H9 (cell line): ENCODE measurements around the gene STXBP6. TPM values are rescaled to one million over a fixed set of nuclear protein-coding genes. Genes with fewer than 3 reads are reported as not detected.

Experiments used
- DNase-seq: peaks from one replicate; pipeline ENCODE4 v3.0.0-alpha.2; 2017
- H2AFZ ChIP-seq: one replicate; pipeline ENCODE4 v1.6.1; 2013; ENCODE audit warnings: mild to moderate bottlenecking, low read length, control low read depth, moderate library complexity
- H2AK5ac ChIP-seq: 2 replicates; pipeline ENCODE4 v1.6.1; 2013; ENCODE audit warnings: low read length, control low read depth, mixed read lengths; ENCODE audit not compliant: insufficient read length
- H2BK120ac ChIP-seq: one replicate; pipeline ENCODE4 v1.6.1; 2013; ENCODE audit warnings: low read depth, mild to moderate bottlenecking, low read length, control low read depth, inconsistent platforms; ENCODE audit not compliant: poor library complexity, severe bottlenecking
- H2BK12ac ChIP-seq: 2 replicates; pipeline ENCODE4 v1.6.1; 2013; ENCODE audit warnings: low read length, control low read depth, mixed read lengths, low read depth; ENCODE audit not compliant: insufficient read length
- H2BK15ac ChIP-seq: 2 replicates; pipeline ENCODE4 v1.6.1; 2013; ENCODE audit warnings: low read depth, low read length, control low read depth
- H2BK20ac ChIP-seq: one replicate; pipeline ENCODE4 v1.6.1; 2013; ENCODE audit warnings: low read depth, mild to moderate bottlenecking, low read length, control low read depth, inconsistent platforms; ENCODE audit not compliant: poor library complexity, severe bottlenecking
- H2BK5ac ChIP-seq: 2 replicates; pipeline ENCODE4 v1.6.1; 2013; ENCODE audit warnings: low read length, control low read depth, mixed read lengths; ENCODE audit not compliant: insufficient read length
- H3K14ac ChIP-seq: 2 replicates; pipeline ENCODE4 v1.6.1; 2013; ENCODE audit warnings: low read length, control low read depth; ENCODE audit not compliant: insufficient read depth
- H3K18ac ChIP-seq: 2 replicates; pipeline ENCODE4 v1.6.1; 2013; ENCODE audit warnings: low read depth, mild to moderate bottlenecking, mixed read lengths, low read length, control low read depth; ENCODE audit not compliant: insufficient read length
- H3K23ac ChIP-seq: 2 replicates; pipeline ENCODE4 v1.6.1; 2013; ENCODE audit warnings: low read length, control low read depth, mixed read lengths, low read depth; ENCODE audit not compliant: insufficient read length
- H3K23me2 ChIP-seq: 2 replicates; pipeline ENCODE4 v1.6.1; 2013; ENCODE audit warnings: low read depth, mild to moderate bottlenecking, mixed read lengths, low read length, control low read depth; ENCODE audit not compliant: insufficient read length, poor library complexity, severe bottlenecking
- H3K27ac ChIP-seq: 2 replicates; pipeline ENCODE4 v1.5.1; 2013; ENCODE audit warnings: low read length, control low read depth, mixed read lengths, low read depth; ENCODE audit not compliant: insufficient read length
- H3K27me3 ChIP-seq: 2 replicates; pipeline ENCODE4 v1.6.1; 2013; ENCODE audit warnings: low read length, control low read depth, inconsistent platforms; ENCODE audit not compliant: insufficient read depth
- H3K4ac ChIP-seq: 2 replicates; pipeline ENCODE4 v1.6.1; 2013; ENCODE audit warnings: low read depth, mild to moderate bottlenecking, control low read depth, inconsistent platforms, low read length, moderate library complexity
- H3K4me1 ChIP-seq: 2 replicates; pipeline ENCODE4 v1.6.1; 2013; ENCODE audit warnings: low read length, control low read depth, inconsistent platforms; ENCODE audit not compliant: insufficient read depth
- H3K4me2 ChIP-seq: 2 replicates; pipeline ENCODE4 v1.6.1; 2013; ENCODE audit warnings: low read length, control low read depth, mixed read lengths; ENCODE audit not compliant: insufficient read length, insufficient read depth
- H3K56ac ChIP-seq: 2 replicates; pipeline ENCODE4 v1.6.1; 2013; ENCODE audit warnings: low read depth, mild to moderate bottlenecking, mixed read lengths, low read length, control low read depth; ENCODE audit not compliant: insufficient read length
- H3K79me1 ChIP-seq: 2 replicates; pipeline ENCODE4 v1.6.1; 2013; ENCODE audit warnings: low read depth, mild to moderate bottlenecking, moderate library complexity, low read length, control low read depth, inconsistent platforms; ENCODE audit not compliant: insufficient read depth, poor library complexity, severe bottlenecking
- H3K79me2 ChIP-seq: 2 replicates; pipeline ENCODE4 v1.6.1; 2013; ENCODE audit warnings: low read length, control low read depth, inconsistent platforms; ENCODE audit not compliant: insufficient read depth
- H3K9ac ChIP-seq: 2 replicates; pipeline ENCODE4 v1.6.1; 2013; ENCODE audit warnings: low read length, control low read depth, mixed read lengths; ENCODE audit not compliant: insufficient read length; ENCODE audit errors: extremely low read depth
- H3K9me3 ChIP-seq: one replicate; pipeline ENCODE4 v1.6.1; 2013; ENCODE audit warnings: low read depth, low read length, inconsistent platforms; ENCODE audit not compliant: control insufficient read depth
- H3T11ph ChIP-seq: one replicate; pipeline ENCODE4 v1.6.1; 2013; ENCODE audit warnings: mild to moderate bottlenecking, low read length, control low read depth, inconsistent platforms
- H4K20me1 ChIP-seq: one replicate; pipeline ENCODE4 v1.6.1; 2013; ENCODE audit not compliant: control insufficient read depth, insufficient read length, insufficient read depth
- H4K5ac ChIP-seq: 2 replicates; pipeline ENCODE4 v1.6.1; 2013; ENCODE audit warnings: low read depth, mild to moderate bottlenecking, mixed read lengths, low read length, control low read depth; ENCODE audit not compliant: insufficient read length
- H4K8ac ChIP-seq: replicated peaks from 2 replicates; pipeline ENCODE4 v1.6.1; 2013; ENCODE audit warnings: low read length, control low read depth, mixed read lengths, low read depth; ENCODE audit not compliant: insufficient read length
- H4K91ac ChIP-seq: 2 replicates; pipeline ENCODE4 v1.6.1; 2013; ENCODE audit warnings: low read depth, mild to moderate bottlenecking, moderate library complexity, mixed read lengths, low read length, control low read depth; ENCODE audit not compliant: insufficient read length
- H3K27ac Mint-ChIP-seq, 3 experiments: 2 replicates in 2 of 3; 3 replicates in 1 of 3; pipeline ENCODE4 v1.8.0; 2020 to 2021; ENCODE audit warnings: mixed read lengths in 3 of 3, mild to moderate bottlenecking in 1 of 3, moderate library complexity in 1 of 3
- H3K27me3 Mint-ChIP-seq: 2 replicates; pipeline ENCODE4 v1.8.0; 2021; ENCODE audit warnings: low read depth, mild to moderate bottlenecking, moderate library complexity, mixed read lengths
- H3K36me3 Mint-ChIP-seq, 3 experiments: 2 replicates in 2 of 3; 3 replicates in 1 of 3; pipeline ENCODE4 v1.8.0; 2020 to 2021; ENCODE audit warnings: low read depth in 3 of 3, mixed read lengths in 3 of 3; ENCODE audit not compliant: insufficient read depth in 1 of 3
- H3K4me1 Mint-ChIP-seq, 2 experiments: 2 replicates each; pipeline ENCODE4 v1.8.0; 2020; ENCODE audit warnings: mixed read lengths in 2 of 2
- H3K4me3 Mint-ChIP-seq, 2 experiments: 2 replicates in 1 of 2; 3 replicates in 1 of 2; pipeline ENCODE4 v1.8.0; 2020 to 2021; ENCODE audit warnings: mild to moderate bottlenecking in 2 of 2, mixed read lengths in 2 of 2, moderate library complexity in 1 of 2
- H3K9me3 Mint-ChIP-seq, 2 experiments: 2 replicates in 1 of 2; 3 replicates in 1 of 2; pipeline ENCODE4 v1.8.0; 2020; ENCODE audit warnings: mild to moderate bottlenecking in 2 of 2, mixed read lengths in 2 of 2, moderate library complexity in 1 of 2
- CTCF ChIP-seq: fragments of 200-600 bp; sonication (generic); conservative IDR thresholded peaks from 3 replicates; pipeline ENCODE4 v1.8.0; 2021; ENCODE audit warnings: antibody characterized with exemption, mild to moderate bottlenecking
- WGBS: extraction: QIAGEN DNeasy Blood & Tissue Kit; methylation state at CpG from one replicate; pipeline ENCODE4 v1.1.7; 2013; ENCODE audit warnings: missing lambda C conversion rate, low lambda C conversion rate, mixed read lengths; ENCODE audit not compliant: insufficient read length; ENCODE audit errors: extremely low coverage; 5-methylcytosine and 5-hydroxymethylcytosine counted together
- total RNA-seq: library from RNA; stranded (reverse); gene quantifications from 2 replicates; pipeline ENCODE4 v1.2.1, GENCODE V29; 2021

The STXBP6 gene
- total RNA-seq, 1 experiment from 2014 or later = 3.6 TPM

GRCh38 chr14:24815543-24815942 is 234.4 kb downstream of the STXBP6 start:
- H2BK20ac ChIP-seq = no peak overlapping the region
- no peak overlapping the region for H3K23ac ChIP-seq
- no peak overlapping the region for H2BK15ac ChIP-seq
- Mint-ChIP-seq H3K27me3 (no peaks in the 10 kb centered on the region), H3K27ac (peak overlapping the region in 2 of 3 experiments; percentile 51 to 71; a peak in 2 of 7 replicates), H3K4me3 (no peak overlapping the region), H3K36me3 (no peaks in the 10 kb centered on the region), H3K9me3 (no peaks in the 10 kb centered on the region), H3K4me1 (peaks cover 6 to 13% of the 10 kb centered on the region in 2 experiments)
- H2AK5ac ChIP-seq = no peak overlapping the region
- no CpG with 5 or more reads among the region's 9 CpGs for WGBS
- H3K23me2 ChIP-seq = no peaks in the 10 kb centered on the region
- no peak overlapping the region for H4K91ac ChIP-seq
- H3T11ph ChIP-seq = no peak overlapping the region
- no peaks in the 10 kb centered on the region for H3K79me2 ChIP-seq
- H4K20me1 ChIP-seq = no peaks in the 10 kb centered on the region
- H2BK5ac ChIP-seq = no peak overlapping the region
- H4K5ac ChIP-seq = no peak overlapping the region
- H3K27me3 ChIP-seq = no peaks in the 10 kb centered on the region
- no peak overlapping the region for H3K27ac ChIP-seq
- H3K14ac ChIP-seq = no peak overlapping the region
- no peak overlapping the region for H3K18ac ChIP-seq
- no peak for DNase-seq
- H3K9me3 ChIP-seq = no peaks in the 10 kb centered on the region
- no peak overlapping the region for H3K4me2 ChIP-seq
- H3K4me1 ChIP-seq = no peaks in the 10 kb centered on the region
- no peak overlapping the region for H3K4ac ChIP-seq
- H3K56ac ChIP-seq = no peak overlapping the region
- no peaks in the 10 kb centered on the region for H3K79me1 ChIP-seq
- H4K8ac ChIP-seq = no peak overlapping the region
- H2BK12ac ChIP-seq = no peak overlapping the region
- H2AFZ ChIP-seq = no peak overlapping the region
- H2BK120ac ChIP-seq = no peak overlapping the region
- H3K9ac ChIP-seq = no peak overlapping the region
- TF ChIP-seq CTCF = no peak
